Suppressor macrophage treated with lipopolysaccharide for 1 hour (primary cell): ENCODE measurements around the gene CDC5L.

Experiments
- DNase-seq, 3 donors: peaks; one replicate each; pipeline ENCODE4 v3.0.0-alpha.2; 2020 to 2022

The CDC5L gene

GRCh38 chr6:44456070-44456965, 68.8 kb downstream of the CDC5L start:
- peak; percentile 72 to 80 (median 76) for DNase-seq

- no peak for DNase-seq
Observed at GRCh38 chr6:44456966-44457292, 69.4 kb downstream of the CDC5L start.

- DNase-seq: peak; percentile 57 to 72 (median 69)
Observed at GRCh38 chr6:44457596-44457995, 70.1 kb downstream of the CDC5L start.

GRCh38 chr6:44458551-44458950, 71.0 kb downstream of the CDC5L start:
- DNase-seq: no peak

- no peak for DNase-seq
Observed at GRCh38 chr6:44462335-44462734, 74.8 kb downstream of the CDC5L start.

GRCh38 chr6:44462797-44463727, 75.6 kb downstream of the CDC5L start:
- DNase-seq: no peak

GRCh38 chr6:44463728-44464450, 76.4 kb downstream of the CDC5L start:
- no peak for DNase-seq

- DNase-seq: no peak
Observed at GRCh38 chr6:44464527-44465310, 77.2 kb downstream of the CDC5L start.

GRCh38 chr6:44466955-44467354, 79.4 kb downstream of the CDC5L start:
- DNase-seq: no peak

- no peak for DNase-seq
Observed at GRCh38 chr6:44468835-44469234, 81.3 kb downstream of the CDC5L start.

GRCh38 chr6:44470115-44470464, 82.6 kb downstream of the CDC5L start:
- no peak for DNase-seq

- no peak for DNase-seq
Observed at GRCh38 chr6:44470746-44471145, 83.2 kb downstream of the CDC5L start.

- no peak for DNase-seq
Observed at GRCh38 chr6:44471271-44471981, 83.9 kb downstream of the CDC5L start.

- DNase-seq: no peak
Observed at GRCh38 chr6:44472250-44472945, 84.9 kb downstream of the CDC5L start.

GRCh38 chr6:44473393-44474189, 86.1 kb downstream of the CDC5L start:
- DNase-seq: no peak

- no peak for DNase-seq
Observed at GRCh38 chr6:44474190-44474631, 86.7 kb downstream of the CDC5L start.

- no peak for DNase-seq
Observed at GRCh38 chr6:44474643-44475042, 87.1 kb downstream of the CDC5L start.

- DNase-seq: no peak
Observed at GRCh38 chr6:44475417-44475778, 87.9 kb downstream of the CDC5L start.

- DNase-seq: peak; percentile 77 to 90 (median 84)
Observed at GRCh38 chr6:44475779-44476434, 88.4 kb downstream of the CDC5L start.

- DNase-seq: no peak
Observed at GRCh38 chr6:44476849-44477248, 89.3 kb downstream of the CDC5L start.
